Measurements from ENCODE around the gene PLD4.

DNA sequence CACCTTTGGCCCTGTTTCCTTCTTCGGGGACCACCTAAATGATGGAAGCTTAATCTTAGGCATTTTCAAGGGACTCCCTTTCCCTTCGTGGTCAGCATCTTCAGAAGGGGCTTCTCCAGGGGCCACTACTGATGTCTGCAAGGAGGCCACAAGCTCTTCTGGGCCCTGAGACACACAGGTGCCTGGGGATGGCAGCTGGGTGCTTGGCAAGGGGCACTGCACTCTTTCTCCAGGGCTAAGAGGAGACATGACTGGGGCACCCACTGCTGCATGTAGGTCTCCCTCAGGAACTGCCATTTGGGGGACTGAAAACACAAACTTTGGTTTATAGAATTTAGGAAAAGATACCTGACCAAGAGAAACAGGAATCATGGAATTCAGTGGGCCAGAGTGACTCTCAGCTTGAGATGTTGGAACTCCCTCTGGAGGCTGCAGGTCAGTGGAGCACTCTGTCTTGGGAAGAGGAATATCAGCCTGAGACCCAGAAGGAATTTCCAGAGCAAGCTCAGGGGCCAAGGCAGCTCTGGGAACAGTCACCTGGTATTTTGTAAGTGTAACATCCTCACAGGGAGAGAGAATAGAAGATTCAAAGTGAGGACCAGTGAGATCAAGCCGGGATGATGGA is 16.0 kb downstream of the PLD4 start:
- TF ChIP-seq, protein P1, sequence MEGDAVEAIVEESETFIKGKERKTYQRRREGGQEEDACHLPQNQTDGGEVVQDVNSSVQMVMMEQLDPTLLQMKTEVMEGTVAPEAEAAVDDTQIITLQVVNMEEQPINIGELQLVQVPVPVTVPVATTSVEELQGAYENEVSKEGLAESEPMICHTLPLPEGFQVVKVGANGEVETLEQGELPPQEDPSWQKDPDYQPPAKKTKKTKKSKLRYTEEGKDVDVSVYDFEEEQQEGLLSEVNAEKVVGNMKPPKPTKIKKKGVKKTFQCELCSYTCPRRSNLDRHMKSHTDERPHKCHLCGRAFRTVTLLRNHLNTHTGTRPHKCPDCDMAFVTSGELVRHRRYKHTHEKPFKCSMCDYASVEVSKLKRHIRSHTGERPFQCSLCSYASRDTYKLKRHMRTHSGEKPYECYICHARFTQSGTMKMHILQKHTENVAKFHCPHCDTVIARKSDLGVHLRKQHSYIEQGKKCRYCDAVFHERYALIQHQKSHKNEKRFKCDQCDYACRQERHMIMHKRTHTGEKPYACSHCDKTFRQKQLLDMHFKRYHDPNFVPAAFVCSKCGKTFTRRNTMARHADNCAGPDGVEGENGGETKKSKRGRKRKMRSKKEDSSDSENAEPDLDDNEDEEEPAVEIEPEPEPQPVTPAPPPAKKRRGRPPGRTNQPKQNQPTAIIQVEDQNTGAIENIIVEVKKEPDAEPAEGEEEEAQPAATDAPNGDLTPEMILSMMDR (IDR thresholded peaks at IDR 0.05), result no peak
- no peak for TF ChIP-seq POLR2A (IDR thresholded peaks at IDR 0.05)
